ENCODE data around the gene DPF3.

Gene DPF3

DNA sequence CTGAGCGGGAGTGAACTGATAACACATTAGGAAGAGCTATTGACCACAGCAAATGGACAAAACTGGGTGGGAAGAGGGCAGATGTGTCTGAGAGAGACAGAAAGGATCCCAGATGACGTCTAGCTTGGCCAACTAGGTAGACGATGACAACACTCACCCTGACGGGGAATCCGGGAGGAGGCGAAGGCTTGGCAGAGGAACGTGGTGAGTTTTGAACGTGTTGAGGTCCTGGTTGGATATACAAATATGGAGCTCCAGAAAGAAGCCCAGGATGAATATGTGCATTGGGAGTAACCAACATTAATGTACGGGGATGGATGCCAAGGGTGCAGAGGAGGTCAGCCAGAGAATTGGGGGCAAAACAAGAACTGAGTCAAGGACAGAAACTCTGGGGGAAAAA lies 60.7 kb downstream of the DPF3 start:
- no peak for DNase-seq

DNA sequence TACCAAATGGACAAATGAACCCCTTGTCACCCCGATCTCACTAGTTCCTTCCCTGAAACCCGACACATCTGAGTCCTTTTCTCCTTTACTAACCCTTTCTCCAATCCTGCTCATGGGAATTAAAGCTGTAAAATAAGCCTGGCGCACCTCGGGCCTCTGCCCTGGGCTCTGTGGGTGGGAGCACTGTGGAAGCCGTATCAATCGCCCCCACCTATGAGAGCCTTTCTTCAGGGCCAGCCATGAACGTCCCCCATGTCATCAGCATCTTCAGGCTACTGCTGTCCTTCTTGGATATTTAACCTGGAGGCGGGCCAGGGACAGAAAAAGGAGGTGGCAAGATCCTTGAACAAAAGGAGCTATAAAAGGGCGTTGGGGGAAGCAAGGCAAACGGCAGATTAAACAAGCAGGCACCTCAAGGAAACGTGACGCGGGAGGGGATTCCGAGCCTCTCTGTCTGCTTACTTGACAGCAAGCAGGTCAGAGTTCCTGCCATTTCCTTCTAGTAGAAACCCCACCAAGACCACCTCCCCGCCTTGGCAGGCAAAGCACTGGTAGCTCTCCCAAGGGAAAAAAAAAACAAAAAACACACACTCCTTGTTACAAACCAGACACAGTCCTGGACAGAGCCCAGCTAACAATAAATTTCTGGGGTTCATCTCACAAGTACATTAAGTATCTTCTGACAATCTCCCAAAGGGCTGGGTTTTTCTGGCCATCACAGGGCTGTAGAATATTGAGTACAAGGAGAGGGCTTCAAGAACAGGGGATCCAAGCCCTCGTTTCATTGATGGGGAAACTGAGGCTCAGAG lies 62.9 kb downstream of the DPF3 start:
- no peak for DNase-seq

- no peak for DNase-seq
These were observed 63.5 kb downstream of the DPF3 start for GRCh38 chr14:72830356-72830755.

DNA sequence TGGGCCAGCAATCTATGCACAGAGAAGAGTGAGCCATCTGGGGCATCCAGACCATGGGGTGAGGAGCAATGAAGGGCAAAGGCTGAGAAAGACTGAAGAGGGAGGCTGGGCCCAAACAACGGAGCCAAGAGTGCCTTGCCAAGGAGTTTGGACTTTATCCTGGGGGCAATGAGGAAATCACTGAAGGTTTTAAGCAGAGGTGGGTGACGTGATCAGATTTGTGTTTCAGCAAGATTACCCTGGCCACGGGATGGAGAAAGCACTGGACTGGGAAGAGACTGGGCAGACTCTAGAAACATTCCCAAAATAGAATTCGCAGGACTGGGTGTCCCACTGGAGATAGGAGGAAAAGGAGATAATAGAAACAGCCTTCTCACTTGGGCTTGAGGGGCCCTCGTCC lies 65.3 kb downstream of the DPF3 start:
- no peak for DNase-seq

GRCh38 chr14:72826039-72826438 lies 67.9 kb downstream of the DPF3 start:
- no peak for DNase-seq

- DNase-seq: no peak
These were observed 68.4 kb downstream of the DPF3 start for GRCh38 chr14:72825486-72825885.

GRCh38 chr14:72824051-72824450 lies 69.8 kb downstream of the DPF3 start:
- no peak for DNase-seq

DNA sequence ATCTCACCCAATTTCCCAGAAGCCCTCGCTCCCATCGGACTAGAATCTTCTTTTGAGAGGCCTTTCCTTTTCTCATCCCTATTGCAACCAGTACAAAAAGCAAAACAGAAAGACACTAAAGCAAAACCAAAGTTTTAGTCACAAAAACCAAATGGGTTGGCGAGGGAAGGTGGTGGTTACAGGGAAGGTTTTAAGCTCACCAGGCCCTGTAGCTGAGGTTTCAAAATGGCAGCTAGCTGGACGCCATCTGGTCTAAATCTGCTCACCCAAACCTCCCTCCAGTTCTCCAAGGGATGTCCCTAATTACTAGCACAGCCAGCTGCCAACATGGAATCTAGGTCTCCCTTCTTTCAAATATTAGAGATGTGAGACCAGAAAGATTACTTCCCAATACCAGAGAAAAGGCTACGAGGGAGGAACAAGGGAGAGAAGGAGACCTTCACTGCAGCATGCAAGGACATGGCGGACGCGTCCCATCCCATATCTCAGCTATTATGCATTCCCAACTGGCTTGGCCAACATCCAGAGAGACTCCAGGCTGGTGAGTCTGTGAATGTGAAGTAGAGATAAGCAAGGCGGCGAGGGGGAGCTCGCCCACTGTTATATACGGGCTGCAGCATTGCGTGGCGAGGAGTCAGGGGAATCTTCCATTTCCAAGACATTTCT lies 70.8 kb downstream of the DPF3 start:
- DNase-seq: no peak

DNA sequence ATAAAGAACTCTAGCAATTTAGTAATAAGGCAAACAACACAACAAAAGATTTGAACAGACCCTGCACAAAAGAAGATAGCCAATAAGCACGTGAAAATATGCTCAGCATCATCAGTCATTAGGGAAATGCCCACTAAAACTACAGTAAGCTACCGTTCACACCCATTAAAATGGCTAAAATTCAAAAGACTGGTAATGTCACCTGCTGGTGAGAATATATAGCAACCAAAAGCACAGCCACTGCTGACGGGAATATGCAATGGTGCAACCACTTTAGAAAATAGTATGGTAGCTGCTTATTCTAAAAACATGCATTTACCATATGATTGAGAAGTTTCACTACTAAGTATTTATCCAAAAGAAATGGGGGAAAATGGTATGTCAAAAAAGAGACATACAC lies 74.9 kb downstream of the DPF3 start:
- DNase-seq: no peak

DNA sequence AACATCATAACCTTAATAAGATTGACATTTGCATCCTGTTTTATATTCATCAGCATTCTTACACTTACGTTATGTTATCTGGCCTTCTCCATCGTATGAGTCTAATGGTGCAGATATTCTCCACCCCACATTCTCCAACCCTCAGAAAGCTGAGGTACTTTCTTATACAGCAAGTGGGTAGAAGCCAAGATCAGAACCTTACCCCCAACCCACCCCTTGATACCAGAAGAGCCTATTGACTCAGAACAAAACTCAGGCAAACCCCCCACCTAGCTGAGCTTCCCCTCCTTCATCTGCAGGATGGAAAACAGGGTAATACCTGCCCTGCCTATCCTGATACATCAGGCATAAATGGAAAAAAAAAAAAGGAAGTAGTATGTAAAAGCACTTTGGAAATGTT lies 77.6 kb downstream of the DPF3 start:
- DNase-seq: no peak

DNA sequence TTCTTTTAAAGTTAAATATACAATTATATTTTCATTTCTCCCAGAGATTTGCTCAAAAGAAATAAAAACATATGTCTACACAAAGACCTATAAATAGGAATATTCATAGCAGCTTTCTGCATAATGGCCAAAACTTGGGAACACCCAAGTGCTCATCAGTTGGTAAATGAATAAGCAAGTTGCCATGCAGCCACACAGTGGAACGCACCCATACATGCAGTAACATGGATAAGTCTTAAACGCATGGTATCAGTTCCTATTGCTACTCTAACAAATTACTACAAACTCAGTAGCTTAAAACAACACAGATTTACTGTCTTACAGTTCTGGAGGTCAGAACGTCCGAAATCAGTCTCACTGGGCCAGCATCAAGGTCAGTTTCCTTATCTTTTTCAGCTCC lies 78.5 kb downstream of the DPF3 start:
- DNase-seq: no peak

DNA sequence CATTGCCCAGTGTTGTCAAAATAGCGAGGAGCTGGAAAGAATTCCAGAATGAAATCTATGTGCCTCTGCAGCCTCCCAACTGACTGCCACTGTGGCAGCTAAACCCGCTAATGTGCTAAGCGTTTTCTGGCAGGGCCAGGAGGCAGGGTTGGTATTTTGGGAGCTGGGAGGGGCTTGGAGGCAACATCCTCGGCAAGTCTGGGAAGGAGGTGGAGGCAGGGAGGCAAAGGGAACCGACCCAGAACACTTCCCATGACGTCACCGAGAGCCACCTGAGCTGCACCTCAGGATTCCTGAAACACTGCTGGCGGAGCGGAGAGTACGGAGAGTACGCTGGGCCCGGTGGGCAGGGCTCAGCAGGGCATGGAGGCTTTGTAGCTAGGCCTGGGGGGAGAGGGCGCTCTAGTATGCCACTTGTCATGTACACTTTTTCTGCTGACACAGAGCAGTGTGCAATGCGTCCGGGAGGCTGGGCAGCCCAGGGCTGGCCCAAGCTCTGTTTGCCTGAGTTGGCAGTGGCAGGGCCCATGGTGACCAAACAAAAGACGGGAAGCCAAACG lies 81.5 kb downstream of the DPF3 start:
- no peak for DNase-seq

GRCh38 chr14:72810201-72810600 lies 83.7 kb downstream of the DPF3 start:
- DNase-seq: no peak

DNA sequence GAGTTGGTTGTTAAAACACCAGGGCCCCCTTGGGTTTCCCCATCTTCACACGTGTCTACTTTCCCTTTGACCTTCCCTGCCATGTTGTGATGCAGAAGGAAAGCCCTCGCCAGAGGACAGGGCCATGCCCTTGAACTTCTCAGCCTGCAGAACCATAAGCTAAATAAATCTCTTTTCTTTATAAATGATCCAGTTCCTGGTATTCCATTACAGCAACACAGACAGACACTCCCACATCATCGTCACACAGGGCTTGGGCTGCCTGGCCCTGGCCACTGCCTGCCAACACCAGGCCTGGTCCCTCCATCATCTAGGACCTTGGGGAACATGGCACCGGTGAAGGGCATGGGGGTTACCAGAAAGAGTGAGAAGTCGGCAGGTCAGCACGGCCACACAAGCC lies 84.8 kb downstream of the DPF3 start:
- DNase-seq: no peak

- no peak for DNase-seq
These were observed 85.3 kb downstream of the DPF3 start for GRCh38 chr14:72808564-72808963.

GRCh38 chr14:72802588-72802946 lies 91.3 kb downstream of the DPF3 start:
- DNase-seq: no peak

- DNase-seq: no peak
These were observed 91.9 kb downstream of the DPF3 start for GRCh38 chr14:72801836-72802587.

GRCh38 chr14:72801381-72801812 lies 92.5 kb downstream of the DPF3 start:
- no peak for DNase-seq

- DNase-seq: no peak
These were observed 93.0 kb downstream of the DPF3 start for GRCh38 chr14:72800848-72801370.

GRCh38 chr14:72800296-72800695 lies 93.6 kb downstream of the DPF3 start:
- DNase-seq: no peak

DNA sequence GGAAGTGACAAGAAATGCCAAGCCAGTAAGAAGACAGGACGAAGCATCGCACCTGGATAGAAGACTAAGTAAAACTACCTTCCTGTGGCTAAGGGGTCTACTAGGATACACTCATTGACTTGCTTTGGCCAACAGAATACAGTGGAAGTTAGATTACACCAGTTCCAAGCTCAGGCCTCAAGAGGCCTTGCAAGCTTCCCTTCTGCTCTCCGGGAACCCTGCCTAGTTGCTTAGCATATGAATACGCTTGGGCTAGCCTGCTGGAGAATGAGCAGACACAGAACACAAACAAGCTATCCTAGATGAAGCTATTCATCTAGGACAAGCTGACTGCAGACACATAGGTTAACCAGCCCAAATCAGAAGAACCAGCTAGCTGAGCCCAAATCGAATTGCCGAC lies 97.0 kb downstream of the DPF3 start:
- DNase-seq: no peak

DNA sequence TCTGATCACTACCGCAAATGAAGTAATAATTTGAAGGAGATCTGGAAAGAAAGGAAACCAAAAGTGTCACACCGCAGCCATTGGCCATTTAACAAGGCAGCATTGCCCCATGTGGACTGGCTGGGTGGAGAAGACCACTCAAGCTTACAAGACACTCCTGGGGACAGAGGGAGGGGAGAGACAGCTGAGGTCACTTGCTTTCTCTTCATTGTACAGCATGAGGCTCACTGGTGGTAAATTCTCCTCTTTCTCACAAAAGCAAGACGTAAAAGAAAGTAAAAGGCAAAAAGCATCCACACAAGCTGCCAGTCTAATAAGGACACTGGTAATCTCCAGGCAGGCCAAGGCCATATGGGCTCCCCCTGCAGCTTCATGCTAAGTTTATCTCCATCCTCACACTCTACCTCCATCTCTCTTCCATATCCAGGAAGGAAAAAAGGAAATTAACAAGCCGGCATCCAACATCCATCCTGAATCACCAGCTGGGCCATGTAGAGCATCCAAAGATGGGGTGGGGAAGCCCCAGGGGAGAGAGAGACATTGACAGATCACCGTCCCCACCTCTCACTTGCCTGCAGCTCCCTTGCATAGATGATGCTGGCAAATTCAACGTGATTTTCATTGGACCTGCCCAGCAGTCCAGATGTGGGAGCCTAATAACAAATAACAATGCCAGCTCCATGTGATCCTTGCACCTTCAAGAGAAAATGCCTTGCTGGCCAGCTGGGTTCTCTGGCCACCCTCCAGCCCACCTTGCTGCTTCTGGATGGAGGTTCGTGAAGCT lies 100.6 kb downstream of the DPF3 start:
- no peak for DNase-seq

Data from NCI-H2171 treated with DMSO at 0.1 percent for 48 hours (cell line).